Ishikawa (cell line): ENCODE data around the gene CACNA1C.

ENCODE experiments used
- CEBPB ChIP-seq: IDR thresholded peaks from 2 replicates; pipeline ENCODE4 v1.6.1; 2012
- CREB1 ChIP-seq: IDR thresholded peaks from 2 replicates; pipeline ENCODE4 v1.6.1; 2012; ENCODE audit warnings: low read depth
- EGR1 ChIP-seq: IDR thresholded peaks from 2 replicates; pipeline ENCODE4 v1.6.1; 2012
- EP300 ChIP-seq: IDR thresholded peaks from 2 replicates; pipeline ENCODE4 v1.6.1; 2012; ENCODE audit warnings: borderline replicate concordance
- FOXM1 ChIP-seq: IDR thresholded peaks from 2 replicates; pipeline ENCODE4 v1.6.1; 2012; ENCODE audit warnings: low read depth, borderline replicate concordance
- NFIC ChIP-seq: IDR thresholded peaks from 2 replicates; pipeline ENCODE4 v1.6.1; 2012
- RAD21 ChIP-seq: IDR thresholded peaks from 2 replicates; pipeline ENCODE4 v1.6.1; 2012; ENCODE audit warnings: low read depth
- TAF1 ChIP-seq: IDR thresholded peaks from 2 replicates; pipeline ENCODE4 v1.6.1; 2012; ENCODE audit warnings: low read depth, mild to moderate bottlenecking
- TCF12 ChIP-seq: IDR thresholded peaks from 2 replicates; pipeline ENCODE4 v1.6.1; 2012; ENCODE audit warnings: low read depth
- TEAD4 ChIP-seq: IDR thresholded peaks from 2 replicates; pipeline ENCODE4 v1.6.1; 2012
- YY1 ChIP-seq: IDR thresholded peaks from 2 replicates; pipeline ENCODE4 v1.6.1; 2012; ENCODE audit warnings: low read depth
- ZBTB7A ChIP-seq: IDR thresholded peaks from 2 replicates; pipeline ENCODE4 v1.6.1; 2012; ENCODE audit warnings: low read depth
- TF ChIP-seq, protein P1 (sequence below): IDR thresholded peaks from 2 replicates; pipeline ENCODE4 v1.6.1; 2012
- TF ChIP-seq, protein P2 (sequence below): IDR thresholded peaks from 2 replicates; pipeline ENCODE4 v1.6.1; 2012; ENCODE audit warnings: low read depth, mild to moderate bottlenecking
- TF ChIP-seq, protein P3 (sequence below): IDR thresholded peaks from 2 replicates; pipeline ENCODE4 v1.6.1; 2012

CACNA1C gene

DNA sequence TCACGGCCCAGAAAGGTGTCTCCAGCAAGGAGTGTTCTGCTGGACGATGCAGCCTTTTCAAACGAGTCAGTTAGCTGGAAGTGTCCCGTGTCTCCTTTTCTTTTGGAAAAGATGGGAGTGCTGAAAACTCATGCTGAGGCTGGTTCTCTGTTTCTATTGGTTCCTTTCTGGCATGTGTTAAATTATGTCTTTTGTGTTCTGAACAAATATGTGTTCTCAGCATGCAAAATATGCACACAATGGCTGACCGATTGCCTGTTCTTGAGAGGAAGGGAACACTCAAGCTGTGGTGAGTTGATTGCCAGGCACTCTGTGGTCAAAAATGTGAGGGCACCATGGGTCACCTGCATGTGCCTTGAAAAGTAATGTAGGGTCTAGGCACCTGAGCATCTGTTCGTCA, 181.3 kb downstream of the CACNA1C start:
- TF ChIP-seq, protein P1, sequence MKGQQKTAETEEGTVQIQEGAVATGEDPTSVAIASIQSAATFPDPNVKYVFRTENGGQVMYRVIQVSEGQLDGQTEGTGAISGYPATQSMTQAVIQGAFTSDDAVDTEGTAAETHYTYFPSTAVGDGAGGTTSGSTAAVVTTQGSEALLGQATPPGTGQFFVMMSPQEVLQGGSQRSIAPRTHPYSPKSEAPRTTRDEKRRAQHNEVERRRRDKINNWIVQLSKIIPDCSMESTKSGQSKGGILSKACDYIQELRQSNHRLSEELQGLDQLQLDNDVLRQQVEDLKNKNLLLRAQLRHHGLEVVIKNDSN: no peak
- TF ChIP-seq EP300 (no peak), NFIC (no peak), TAF1 (no peak), CEBPB (no peak), EGR1 (no peak), CREB1 (no peak), TCF12 (no peak), FOXM1 (no peak), ZBTB7A (no peak), TEAD4 (no peak), RAD21 (no peak), YY1 (no peak)
- TF ChIP-seq, protein P2, sequence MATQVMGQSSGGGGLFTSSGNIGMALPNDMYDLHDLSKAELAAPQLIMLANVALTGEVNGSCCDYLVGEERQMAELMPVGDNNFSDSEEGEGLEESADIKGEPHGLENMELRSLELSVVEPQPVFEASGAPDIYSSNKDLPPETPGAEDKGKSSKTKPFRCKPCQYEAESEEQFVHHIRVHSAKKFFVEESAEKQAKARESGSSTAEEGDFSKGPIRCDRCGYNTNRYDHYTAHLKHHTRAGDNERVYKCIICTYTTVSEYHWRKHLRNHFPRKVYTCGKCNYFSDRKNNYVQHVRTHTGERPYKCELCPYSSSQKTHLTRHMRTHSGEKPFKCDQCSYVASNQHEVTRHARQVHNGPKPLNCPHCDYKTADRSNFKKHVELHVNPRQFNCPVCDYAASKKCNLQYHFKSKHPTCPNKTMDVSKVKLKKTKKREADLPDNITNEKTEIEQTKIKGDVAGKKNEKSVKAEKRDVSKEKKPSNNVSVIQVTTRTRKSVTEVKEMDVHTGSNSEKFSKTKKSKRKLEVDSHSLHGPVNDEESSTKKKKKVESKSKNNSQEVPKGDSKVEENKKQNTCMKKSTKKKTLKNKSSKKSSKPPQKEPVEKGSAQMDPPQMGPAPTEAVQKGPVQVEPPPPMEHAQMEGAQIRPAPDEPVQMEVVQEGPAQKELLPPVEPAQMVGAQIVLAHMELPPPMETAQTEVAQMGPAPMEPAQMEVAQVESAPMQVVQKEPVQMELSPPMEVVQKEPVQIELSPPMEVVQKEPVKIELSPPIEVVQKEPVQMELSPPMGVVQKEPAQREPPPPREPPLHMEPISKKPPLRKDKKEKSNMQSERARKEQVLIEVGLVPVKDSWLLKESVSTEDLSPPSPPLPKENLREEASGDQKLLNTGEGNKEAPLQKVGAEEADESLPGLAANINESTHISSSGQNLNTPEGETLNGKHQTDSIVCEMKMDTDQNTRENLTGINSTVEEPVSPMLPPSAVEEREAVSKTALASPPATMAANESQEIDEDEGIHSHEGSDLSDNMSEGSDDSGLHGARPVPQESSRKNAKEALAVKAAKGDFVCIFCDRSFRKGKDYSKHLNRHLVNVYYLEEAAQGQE: no peak
- TF ChIP-seq, protein P3, sequence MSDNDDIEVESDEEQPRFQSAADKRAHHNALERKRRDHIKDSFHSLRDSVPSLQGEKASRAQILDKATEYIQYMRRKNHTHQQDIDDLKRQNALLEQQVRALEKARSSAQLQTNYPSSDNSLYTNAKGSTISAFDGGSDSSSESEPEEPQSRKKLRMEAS: no peak

DNA sequence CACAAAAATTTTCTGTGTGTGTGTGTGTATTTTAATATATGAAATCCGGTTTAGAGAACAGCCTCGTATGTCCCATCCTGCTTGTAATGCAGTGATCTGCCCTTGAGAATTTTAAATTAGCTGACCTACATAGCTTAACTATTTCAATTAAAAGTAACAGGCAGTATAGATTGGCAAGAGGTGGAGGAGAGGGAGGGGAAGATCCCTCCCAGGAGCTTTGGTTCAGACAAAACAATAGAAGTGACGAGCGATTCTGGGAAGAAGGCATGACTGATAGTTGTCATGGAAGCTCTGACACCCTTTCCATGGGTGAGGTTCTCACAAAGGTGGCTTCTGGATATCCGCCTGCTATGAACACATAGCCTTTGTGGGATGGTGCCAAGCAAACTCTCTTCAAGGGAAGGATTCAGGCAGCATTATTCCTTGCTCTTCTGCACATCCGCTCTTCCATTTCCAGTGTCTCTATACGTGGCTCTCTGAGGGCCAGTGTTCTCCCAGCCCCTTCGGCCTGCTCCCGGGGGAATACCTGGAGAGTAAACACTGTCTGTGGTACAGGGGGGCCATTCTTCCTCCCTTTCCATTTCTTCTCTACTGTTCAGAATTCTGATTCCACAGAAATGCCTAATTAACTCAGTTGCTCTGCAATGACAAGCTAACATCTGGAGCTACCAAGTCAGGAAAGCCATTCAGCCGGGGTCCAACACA, 182.0 kb downstream of the CACNA1C start:
- TF ChIP-seq, protein P3: no peak
- TF ChIP-seq FOXM1 (no peak), TEAD4 (no peak), RAD21 (no peak), TAF1 (no peak)
- TF ChIP-seq, protein P1: no peak

DNA sequence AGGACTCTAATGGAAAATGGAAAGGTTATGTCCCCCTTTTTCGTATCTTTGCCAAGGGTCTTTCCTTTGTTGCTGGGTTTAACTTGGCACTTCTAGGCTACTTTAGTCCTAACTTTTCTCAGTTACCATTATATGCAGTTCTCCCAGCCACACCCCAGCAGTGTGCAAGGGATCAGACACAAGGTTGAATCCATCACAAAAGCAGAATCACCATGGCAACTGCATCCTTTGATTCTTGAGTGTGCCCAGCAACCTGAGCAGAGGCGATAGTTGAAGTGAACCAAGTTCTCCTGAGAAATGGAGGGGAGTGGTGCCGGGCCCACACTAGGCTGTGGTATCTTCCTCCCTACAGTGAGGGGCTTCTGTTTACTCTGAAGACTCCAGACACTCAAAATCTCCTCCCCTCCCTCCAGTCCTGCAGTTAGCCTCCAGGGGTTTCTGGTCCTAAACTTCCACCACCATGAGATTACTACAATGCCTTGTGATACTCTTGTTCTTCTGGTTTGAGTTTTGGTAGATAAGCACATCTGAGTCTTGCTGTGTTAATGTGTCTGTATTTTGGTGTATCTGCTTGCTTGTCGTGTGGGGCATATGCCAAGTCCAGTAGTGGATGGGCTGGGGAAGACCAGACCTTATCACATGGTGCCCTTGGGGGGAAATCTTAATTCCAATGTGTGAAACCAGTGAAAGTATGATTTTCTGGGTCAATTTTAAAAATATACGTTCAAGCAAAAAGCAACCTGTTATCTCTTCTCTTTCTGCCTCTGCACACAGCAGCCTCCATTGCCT, 183.9 kb downstream of the CACNA1C start:
- no peak for TF ChIP-seq TEAD4
- no peak for TF ChIP-seq CREB1
- TF ChIP-seq NFIC: no peak
- TF ChIP-seq, protein P1: no peak
- TF ChIP-seq CEBPB: no peak
- no peak for TF ChIP-seq TCF12
- TF ChIP-seq EGR1: no peak
- no peak for TF ChIP-seq RAD21
- TF ChIP-seq ZBTB7A: no peak
- TF ChIP-seq EP300: no peak
- no peak for TF ChIP-seq YY1
- TF ChIP-seq, protein P2: no peak
- TF ChIP-seq, protein P3: no peak
- no peak for TF ChIP-seq TAF1
- TF ChIP-seq FOXM1: no peak

DNA sequence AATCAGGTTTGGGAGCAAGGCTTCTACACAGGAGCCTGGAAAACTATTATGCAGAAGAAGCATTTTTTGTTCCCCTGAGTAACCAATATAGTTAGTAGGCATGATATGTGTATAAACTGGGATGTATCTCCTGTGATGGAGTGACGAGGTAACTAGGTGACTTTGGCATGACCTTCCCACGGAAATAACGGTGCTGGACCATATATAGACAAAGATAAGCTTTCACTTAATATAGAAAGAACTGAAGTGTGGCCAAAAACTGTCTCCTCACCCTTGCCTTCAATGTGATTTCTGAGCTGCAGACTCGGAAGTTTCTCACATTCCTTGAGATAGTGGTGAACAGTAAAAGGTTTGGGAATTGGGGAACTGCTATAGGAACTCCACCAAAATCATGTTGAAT, 185.3 kb downstream of the CACNA1C start:
- TF ChIP-seq TAF1 (no peak), EGR1 (no peak), TEAD4 (no peak)

DNA sequence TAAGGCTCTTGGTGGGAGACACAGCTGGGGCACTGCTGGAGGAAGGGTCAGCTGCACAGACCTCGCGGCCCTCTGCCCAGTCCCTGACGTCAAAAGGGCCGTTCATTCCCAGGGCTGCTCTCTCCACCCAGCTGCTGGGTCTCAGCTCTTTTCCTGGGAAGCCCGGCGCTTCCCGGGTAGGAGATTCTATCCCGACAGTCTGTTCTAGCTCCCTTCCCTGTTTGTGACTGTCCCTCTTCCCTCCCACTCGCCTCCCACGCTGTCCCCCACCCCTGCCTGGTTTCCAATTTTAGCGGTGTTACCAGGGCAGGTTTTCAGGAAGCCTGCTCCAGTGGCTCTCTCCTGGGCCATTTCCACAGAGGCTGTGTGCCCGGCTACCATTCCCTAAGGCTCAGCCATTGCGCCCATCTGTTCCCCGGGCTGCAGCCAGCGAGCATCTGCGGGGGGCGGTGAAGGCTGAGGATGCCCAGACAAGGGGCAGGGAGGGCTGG, 186.6 kb downstream of the CACNA1C start:
- no peak for TF ChIP-seq YY1
- TF ChIP-seq, protein P2: no peak
- TF ChIP-seq EGR1: no peak
- no peak for TF ChIP-seq RAD21
- no peak for TF ChIP-seq CREB1
